Astrocyte (in vitro differentiated cells and primary cell): Measurements from ENCODE around the gene ZNF726.

ENCODE experiments used
- EZH2 ChIP-seq: IDR thresholded peaks from 2 replicates; pipeline ENCODE4 v1.6.1; 2012; ENCODE audit warnings: mild to moderate bottlenecking, low read length, inconsistent platforms; ENCODE audit not compliant: insufficient read depth
- TF ChIP-seq, protein P1 (sequence below): IDR thresholded peaks from 2 replicates; pipeline ENCODE4 v1.5.1; 2011; ENCODE audit warnings: low read depth, mild to moderate bottlenecking, inconsistent platforms, low read length, moderate library complexity; ENCODE audit not compliant: insufficient read depth

DNA sequence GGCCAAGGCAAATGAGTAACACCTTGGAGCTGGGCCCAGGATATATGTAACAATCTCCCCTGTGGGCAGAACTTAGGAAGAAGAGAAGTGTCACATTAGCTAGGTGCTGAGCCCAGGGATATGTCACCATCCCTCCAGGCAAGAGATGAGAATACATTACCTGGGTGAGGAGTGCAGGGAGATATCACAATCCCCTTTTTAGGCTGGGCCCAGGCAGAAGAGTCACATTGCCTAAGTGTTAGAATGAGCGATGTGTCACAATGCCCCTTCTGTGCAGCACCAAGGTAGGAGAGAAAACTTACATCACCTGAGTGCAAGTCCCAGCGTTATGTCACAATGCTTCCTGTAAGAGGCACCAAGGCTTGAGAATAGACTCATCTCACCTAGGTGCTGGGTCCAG lies 60.3 kb downstream of the ZNF726 start:
- TF ChIP-seq, protein P1, sequence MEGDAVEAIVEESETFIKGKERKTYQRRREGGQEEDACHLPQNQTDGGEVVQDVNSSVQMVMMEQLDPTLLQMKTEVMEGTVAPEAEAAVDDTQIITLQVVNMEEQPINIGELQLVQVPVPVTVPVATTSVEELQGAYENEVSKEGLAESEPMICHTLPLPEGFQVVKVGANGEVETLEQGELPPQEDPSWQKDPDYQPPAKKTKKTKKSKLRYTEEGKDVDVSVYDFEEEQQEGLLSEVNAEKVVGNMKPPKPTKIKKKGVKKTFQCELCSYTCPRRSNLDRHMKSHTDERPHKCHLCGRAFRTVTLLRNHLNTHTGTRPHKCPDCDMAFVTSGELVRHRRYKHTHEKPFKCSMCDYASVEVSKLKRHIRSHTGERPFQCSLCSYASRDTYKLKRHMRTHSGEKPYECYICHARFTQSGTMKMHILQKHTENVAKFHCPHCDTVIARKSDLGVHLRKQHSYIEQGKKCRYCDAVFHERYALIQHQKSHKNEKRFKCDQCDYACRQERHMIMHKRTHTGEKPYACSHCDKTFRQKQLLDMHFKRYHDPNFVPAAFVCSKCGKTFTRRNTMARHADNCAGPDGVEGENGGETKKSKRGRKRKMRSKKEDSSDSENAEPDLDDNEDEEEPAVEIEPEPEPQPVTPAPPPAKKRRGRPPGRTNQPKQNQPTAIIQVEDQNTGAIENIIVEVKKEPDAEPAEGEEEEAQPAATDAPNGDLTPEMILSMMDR = no peak
- no peak for TF ChIP-seq EZH2
